HG02571 (cell line): ENCODE measurements around the gene CDK15.
"Not testable (repeated sequence)": the region's sequence is repeated elsewhere in the genome, so short reads cannot be mapped to it uniquely, and the experiment has no call there.

Experiments
- ATAC-seq: cut with Tn5 transposase; IDR thresholded peaks from one replicate; pipeline ENCODE4 v1.9.1; 2021; ENCODE audit warnings: mild to moderate bottlenecking, moderate library complexity; ENCODE audit not compliant: unreplicated experiment

The CDK15 gene

GRCh38 chr2:201789395-201789794 is 16.9 kb upstream of the CDK15 start:
- ATAC-seq, result no peak

- ATAC-seq, result no peak
Measured at GRCh38 chr2:201790291-201790690, 16.0 kb upstream of the CDK15 start.

- ATAC-seq, result no peak
Measured at GRCh38 chr2:201790989-201791388, 15.3 kb upstream of the CDK15 start.

GRCh38 chr2:201793631-201794030 is 12.7 kb upstream of the CDK15 start:
- no peak for ATAC-seq

- ATAC-seq, result no peak
Measured at GRCh38 chr2:201794294-201794693, 12.0 kb upstream of the CDK15 start.

- no peak for ATAC-seq
Measured at GRCh38 chr2:201795607-201796477, 10.5 kb upstream of the CDK15 start.

GRCh38 chr2:201796478-201796865 is 9.9 kb upstream of the CDK15 start:
- ATAC-seq, result no peak

- no peak for ATAC-seq
Measured at GRCh38 chr2:201797175-201797840, 9.0 kb upstream of the CDK15 start.

GRCh38 chr2:201798252-201798913 is 8.0 kb upstream of the CDK15 start:
- ATAC-seq, result no peak

- not testable (repeated sequence) for ATAC-seq
Measured at GRCh38 chr2:201798914-201799285, 7.4 kb upstream of the CDK15 start.

- ATAC-seq, result no peak
Measured at GRCh38 chr2:201807452-201807999, 1.2 kb downstream of the CDK15 start.

GRCh38 chr2:201808027-201808426 is 1.7 kb downstream of the CDK15 start:
- ATAC-seq, result no peak

- no peak for ATAC-seq
Measured at GRCh38 chr2:201809633-201810032, 3.3 kb downstream of the CDK15 start.

- ATAC-seq, result not testable (repeated sequence)
Measured at GRCh38 chr2:201810604-201811003, 4.3 kb downstream of the CDK15 start.

GRCh38 chr2:201813996-201814760 is 7.8 kb downstream of the CDK15 start:
- ATAC-seq, result no peak

- no peak for ATAC-seq
Measured at GRCh38 chr2:201816657-201817575, 10.6 kb downstream of the CDK15 start.

- ATAC-seq, result no peak
Measured at GRCh38 chr2:201820383-201821007, 14.2 kb downstream of the CDK15 start.

- ATAC-seq, result no peak
Measured at GRCh38 chr2:201821080-201821479, 14.7 kb downstream of the CDK15 start.

GRCh38 chr2:201824212-201824611 is 17.9 kb downstream of the CDK15 start:
- ATAC-seq, result no peak
